ENCODE results near the gene PIEZO1. TPM values are rescaled to one million over a fixed set of nuclear protein-coding genes. Genes with fewer than 3 reads are reported as not detected.
"Not testable (repeated sequence)": the region's sequence is repeated elsewhere in the genome, so short reads cannot be mapped to it uniquely, and the experiment has no call there.

The PIEZO1 gene
- total RNA-seq, 1 donor from 2014 or later = 247 TPM

- H3K79me2 ChIP-seq (ENCODE audit: insufficient read depth, low read length) = no peaks in the 10 kb centered on the region
- Mint-ChIP-seq H3K4me1 (ENCODE audit: low read depth, unreplicated experiment) (peaks cover 2% of the 10 kb centered on the region), H3K27ac (ENCODE audit: unreplicated experiment) (no peak overlapping the region), H3K9me3 (ENCODE audit: unreplicated experiment) (no peaks in the 10 kb centered on the region), H3K4me3 (ENCODE audit: unreplicated experiment) (peak overlapping the region; percentile 62), H3K27me3 (ENCODE audit: low read depth, unreplicated experiment) (peaks cover 2% of the 10 kb centered on the region), H3K36me3 (ENCODE audit: low read depth, unreplicated experiment) (no peaks in the 10 kb centered on the region)
- H3K27me3 ChIP-seq (ENCODE audit: insufficient read depth, low read length) = no peaks in the 10 kb centered on the region
- FAIRE-seq = no peak
- peak overlapping the region; percentile 36 for H2AFZ ChIP-seq (ENCODE audit: low read depth, low read length)
- TF ChIP-seq EZH2 (IDR thresholded peaks at IDR 0.05; ENCODE audit: insufficient read depth, low read length) (no peak), CTCF (IDR thresholded peaks at IDR 0.05; ENCODE audit: insufficient read depth, low read depth, low read length) (no peak)
- no peaks in the 10 kb centered on the region for H3K9me3 ChIP-seq (ENCODE audit: insufficient read depth, low read depth, low read length)
- no peak overlapping the region for H3K4me3 ChIP-seq (ENCODE audit: insufficient read depth, low read depth, low read length)
- no peak overlapping the region for H3K9ac ChIP-seq (ENCODE audit: low read length)
- H3K27ac ChIP-seq (ENCODE audit: low read depth, low read length) = no peak overlapping the region
- peak overlapping the region; percentile 60 for H3K4me2 ChIP-seq (ENCODE audit: low read length)
- no peak for DNase-seq (ENCODE audit: low read depth)
- no peaks in the 10 kb centered on the region for H3K36me3 ChIP-seq (ENCODE audit: insufficient read depth, low read length)
- peaks cover 26% of the 10 kb centered on the region for H3K4me1 ChIP-seq (ENCODE audit: insufficient read depth, low read length)
- H4K20me1 ChIP-seq (ENCODE audit: insufficient read depth, low read length) = no peaks in the 10 kb centered on the region
Observed at GRCh38 chr16:88790312-88791211, 5.5 kb upstream of the PIEZO1 start.

DNA sequence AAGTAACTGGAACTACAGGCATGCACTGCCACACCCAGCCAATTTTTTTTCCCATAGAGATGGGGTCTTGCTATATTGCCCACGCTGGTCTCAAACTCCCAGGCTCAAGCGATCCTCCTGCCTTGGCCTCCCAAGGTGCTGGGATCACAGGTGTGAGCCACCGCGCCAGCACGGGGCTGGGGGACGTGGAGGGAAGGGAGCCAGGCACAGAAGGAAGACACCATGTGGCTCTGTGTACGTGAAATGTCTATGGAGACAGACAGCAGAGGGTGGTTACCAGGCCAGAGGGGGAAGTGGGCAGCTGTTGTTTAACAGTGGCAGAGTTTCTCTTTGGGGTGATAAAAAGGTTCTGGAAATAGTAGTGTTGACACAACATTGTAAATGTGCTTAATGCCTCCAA lies 4.6 kb upstream of the PIEZO1 start:
- DNase-seq (ENCODE audit: low read depth) (no peak), FAIRE-seq (no peak)
- no peak overlapping the region for H3K4me2 ChIP-seq (ENCODE audit: low read length)
- H3K4me3 ChIP-seq (ENCODE audit: insufficient read depth, low read depth, low read length) = no peak overlapping the region
- no peak overlapping the region for H2AFZ ChIP-seq (ENCODE audit: low read depth, low read length)
- peaks cover 2% of the 10 kb centered on the region for H3K79me2 ChIP-seq (ENCODE audit: insufficient read depth, low read length)
- TF ChIP-seq CTCF (IDR thresholded peaks at IDR 0.05; ENCODE audit: insufficient read depth, low read depth, low read length) (no peak), EZH2 (IDR thresholded peaks at IDR 0.05; ENCODE audit: insufficient read depth, low read length) (no peak)
- Mint-ChIP-seq H3K36me3 (ENCODE audit: low read depth, unreplicated experiment) (no peaks in the 10 kb centered on the region), H3K4me1 (ENCODE audit: low read depth, unreplicated experiment) (peaks cover 2% of the 10 kb centered on the region), H3K27ac (ENCODE audit: unreplicated experiment) (no peak overlapping the region), H3K27me3 (ENCODE audit: low read depth, unreplicated experiment) (peaks cover 2% of the 10 kb centered on the region), H3K9me3 (ENCODE audit: unreplicated experiment) (no peaks in the 10 kb centered on the region), H3K4me3 (ENCODE audit: unreplicated experiment) (no peak overlapping the region)
- peaks cover 28% of the 10 kb centered on the region for H3K4me1 ChIP-seq (ENCODE audit: insufficient read depth, low read length)
- H3K27me3 ChIP-seq (ENCODE audit: insufficient read depth, low read length) = no peaks in the 10 kb centered on the region
- H4K20me1 ChIP-seq (ENCODE audit: insufficient read depth, low read length) = no peaks in the 10 kb centered on the region
- no peaks in the 10 kb centered on the region for H3K9me3 ChIP-seq (ENCODE audit: insufficient read depth, low read depth, low read length)
- H3K27ac ChIP-seq (ENCODE audit: low read depth, low read length) = no peak overlapping the region
- H3K9ac ChIP-seq (ENCODE audit: low read length) = no peak overlapping the region
- H3K36me3 ChIP-seq (ENCODE audit: insufficient read depth, low read length) = no peaks in the 10 kb centered on the region

- H3K9me3 ChIP-seq (ENCODE audit: insufficient read depth, low read depth, low read length); H3K27me3 ChIP-seq (ENCODE audit: insufficient read depth, low read length); H3K9ac ChIP-seq (ENCODE audit: low read length); H3K9me3 Mint-ChIP-seq (ENCODE audit: unreplicated experiment); H4K20me1 ChIP-seq (ENCODE audit: insufficient read depth, low read length); H2AFZ ChIP-seq (ENCODE audit: low read depth, low read length); H3K79me2 ChIP-seq (ENCODE audit: insufficient read depth, low read length); H3K36me3 ChIP-seq (ENCODE audit: insufficient read depth, low read length); H3K4me2 ChIP-seq (ENCODE audit: low read length); H3K36me3 Mint-ChIP-seq (ENCODE audit: low read depth, unreplicated experiment); H3K4me3 Mint-ChIP-seq (ENCODE audit: unreplicated experiment); DNase-seq (ENCODE audit: low read depth); H3K4me1 Mint-ChIP-seq (ENCODE audit: low read depth, unreplicated experiment); H3K27ac Mint-ChIP-seq (ENCODE audit: unreplicated experiment); H3K27me3 Mint-ChIP-seq (ENCODE audit: low read depth, unreplicated experiment); FAIRE-seq; H3K27ac ChIP-seq (ENCODE audit: low read depth, low read length); H3K4me3 ChIP-seq (ENCODE audit: insufficient read depth, low read depth, low read length): not testable (repeated sequence)
- H3K4me1 ChIP-seq (ENCODE audit: insufficient read depth, low read length) = peaks cover 30% of the 10 kb centered on the region
Observed at GRCh38 chr16:88788749-88789148, 3.7 kb upstream of the PIEZO1 start.

Data from astrocyte (in vitro differentiated cells and primary cell).